HG03060 (cell line): ENCODE measurements around the gene SARNP.
"Not testable (repeated sequence)": the region's sequence is repeated elsewhere in the genome, so short reads cannot be mapped to it uniquely, and the experiment has no call there.

Source experiments
- ATAC-seq: cut with Tn5 transposase; IDR thresholded peaks from one replicate; pipeline ENCODE4 v1.9.1; 2021; ENCODE audit warnings: low read depth, moderate number of reproducible peaks; ENCODE audit not compliant: unreplicated experiment

Gene SARNP

DNA sequence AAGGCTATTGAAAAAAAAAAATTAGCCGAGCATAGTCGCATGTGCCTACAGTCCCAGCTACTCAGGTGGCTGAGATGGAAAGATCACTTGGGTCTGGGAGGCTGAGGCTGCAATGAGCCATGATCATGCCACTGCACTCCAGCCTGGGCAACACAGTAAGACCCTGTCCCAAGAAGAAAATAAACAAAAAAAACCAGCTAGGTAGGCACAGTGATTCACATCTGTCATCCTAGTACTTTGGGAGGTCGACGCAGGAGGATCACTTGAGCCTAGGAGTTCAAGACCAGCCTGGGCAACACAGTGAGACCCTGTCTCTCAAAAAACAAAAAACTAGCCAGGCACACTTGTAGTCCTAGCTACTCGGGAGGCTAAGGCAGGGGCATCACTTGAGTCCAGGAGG is 8.2 kb downstream of the SARNP start:
- no peak for ATAC-seq

DNA sequence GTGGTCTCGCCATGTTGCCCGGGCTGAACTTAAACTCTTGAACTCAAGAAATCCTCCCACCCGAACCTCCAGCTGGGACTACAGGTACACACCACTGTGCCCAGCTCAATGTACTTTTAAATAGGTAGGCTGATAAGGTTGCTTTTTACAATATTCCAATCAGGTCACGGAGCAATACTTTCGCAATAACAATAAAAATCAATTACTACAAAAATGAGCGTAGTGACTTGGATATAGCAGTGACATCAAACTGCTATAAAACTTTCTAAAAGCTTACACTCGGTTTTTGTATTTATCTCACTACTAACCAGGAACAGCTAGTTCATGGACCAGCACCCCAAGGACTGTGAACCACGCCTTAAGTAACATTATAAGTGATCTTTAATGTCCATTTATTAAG is 10.5 kb downstream of the SARNP start:
- ATAC-seq = no peak

DNA sequence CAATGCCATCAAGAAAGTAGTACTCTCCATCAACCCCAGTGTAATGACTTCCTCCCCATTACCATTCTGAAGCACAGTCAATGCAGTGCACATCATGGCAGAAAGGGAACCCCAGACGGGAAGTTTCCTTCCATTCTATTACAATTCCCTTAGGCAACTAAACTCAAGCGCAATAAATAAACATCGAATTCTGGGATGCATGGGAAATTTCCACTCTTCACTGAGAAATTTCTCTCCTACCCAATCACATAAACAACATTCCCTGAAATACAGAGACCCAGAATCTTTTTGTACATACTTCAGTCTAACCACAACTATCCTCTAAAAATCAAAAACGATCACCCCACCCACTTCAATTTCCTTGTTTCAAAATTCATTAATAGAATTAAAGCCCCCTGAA is 20.0 kb downstream of the SARNP start:
- no peak for ATAC-seq

- no peak for ATAC-seq
Measured at GRCh38 chr12:55797068-55797467, 20.5 kb downstream of the SARNP start.

DNA sequence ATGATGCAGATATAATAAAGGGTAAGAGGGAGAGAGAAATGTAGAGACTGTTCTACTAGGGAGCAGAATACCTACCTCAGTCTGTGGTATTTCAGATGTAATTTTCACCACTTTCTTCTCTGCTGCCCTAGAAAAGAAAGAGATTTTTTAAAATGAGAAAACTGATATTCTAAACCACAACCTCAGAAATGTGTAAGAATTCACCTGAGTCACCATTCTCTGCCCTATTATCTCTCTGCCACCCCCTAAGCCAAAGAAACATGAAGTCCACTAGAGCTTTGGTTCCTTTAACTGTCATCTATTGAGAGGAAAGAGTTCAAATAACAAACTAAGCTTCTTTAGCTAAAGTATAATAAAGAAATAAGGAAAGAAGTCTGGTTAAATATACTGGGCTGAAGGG is 21.6 kb downstream of the SARNP start:
- ATAC-seq = no peak

DNA sequence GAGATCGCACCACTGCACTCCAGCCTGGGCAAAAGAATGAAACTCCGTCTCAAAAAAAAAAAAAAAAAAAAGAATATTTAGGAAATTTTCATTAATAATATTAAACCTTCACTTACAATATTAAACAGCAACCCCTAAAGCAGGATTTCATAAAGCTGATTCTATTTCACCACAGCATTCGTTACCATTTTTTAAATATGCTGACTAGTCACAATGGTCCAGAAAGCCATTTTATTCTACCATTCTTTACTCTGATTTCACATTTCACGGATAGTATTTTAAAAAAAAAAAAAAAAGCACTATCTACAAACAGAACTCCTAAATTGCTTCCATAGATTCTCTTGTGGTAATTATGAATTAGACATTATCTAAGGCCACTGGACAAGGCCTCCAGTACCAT is 27.6 kb downstream of the SARNP start:
- ATAC-seq = no peak

- no peak for ATAC-seq
Measured at GRCh38 chr12:55789171-55789570, 28.4 kb downstream of the SARNP start.

GRCh38 chr12:55788546-55788945 is 29.0 kb downstream of the SARNP start:
- ATAC-seq = no peak

- ATAC-seq = no peak
Measured at GRCh38 chr12:55780685-55781084, 36.8 kb downstream of the SARNP start.

DNA sequence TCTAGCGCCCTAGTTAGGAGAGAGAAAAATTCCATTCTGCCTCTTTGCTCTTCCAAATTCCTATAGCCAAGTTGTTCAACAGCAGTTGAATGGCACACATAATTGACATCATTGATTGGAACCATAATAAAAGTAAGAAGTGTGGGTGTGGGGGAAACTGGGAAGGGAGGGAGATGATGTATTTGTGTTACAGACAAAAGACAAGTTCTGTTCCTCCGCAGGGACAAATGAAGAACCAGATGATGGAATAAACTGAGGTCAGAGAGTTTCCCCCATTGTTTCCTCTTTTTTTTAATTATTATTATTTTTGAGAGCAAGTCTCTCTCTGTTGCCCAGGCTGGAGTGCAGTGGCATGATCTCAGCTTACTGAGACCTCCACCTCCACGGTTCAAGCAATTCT is 39.7 kb downstream of the SARNP start:
- ATAC-seq = no peak

GRCh38 chr12:55771736-55772135 is 45.8 kb downstream of the SARNP start:
- no peak for ATAC-seq

DNA sequence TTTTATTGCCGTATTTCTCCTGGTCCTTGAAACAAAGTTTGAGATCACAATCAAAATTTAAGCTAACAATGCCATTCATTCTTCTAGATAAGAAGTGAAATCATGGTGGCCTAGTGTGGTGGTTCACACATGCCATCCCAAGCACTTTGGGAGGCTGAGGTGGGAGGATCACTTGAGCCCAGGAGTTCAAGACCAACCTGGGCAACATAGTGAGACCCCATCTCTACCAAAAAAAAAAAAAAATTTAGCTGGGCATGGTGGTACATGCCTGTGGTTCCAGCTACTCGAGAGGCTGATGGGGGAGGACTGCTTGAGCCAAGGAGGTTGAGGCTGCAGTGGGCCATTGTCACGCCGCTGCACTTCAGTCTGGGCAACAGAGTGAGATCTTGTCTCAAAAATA is 50.4 kb downstream of the SARNP start:
- ATAC-seq = no peak

DNA sequence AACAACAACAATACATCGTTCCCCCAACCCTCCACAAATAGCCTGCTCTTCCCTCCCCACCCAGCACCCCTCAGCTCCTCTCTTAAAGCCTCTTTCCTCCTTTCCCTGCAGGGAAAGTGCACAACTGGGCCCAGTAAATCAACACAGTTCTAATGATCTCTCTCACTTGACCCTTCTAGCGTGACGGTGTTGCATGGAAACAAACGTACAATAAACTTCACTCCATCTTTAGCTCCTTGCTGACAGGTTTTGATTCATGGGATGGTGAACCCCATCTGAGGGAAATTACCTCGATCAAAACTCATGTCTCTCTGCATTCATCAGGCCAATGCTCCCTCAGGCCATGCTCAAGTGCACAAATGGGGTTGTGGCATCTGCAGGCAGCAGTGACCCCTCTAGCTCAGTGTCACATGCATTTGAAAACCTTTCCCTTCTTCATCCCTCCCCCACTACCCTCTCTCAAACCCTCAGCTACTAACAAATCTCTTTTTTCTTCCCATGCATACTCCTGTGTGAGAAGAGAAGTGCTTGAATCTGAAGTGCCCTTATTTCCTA is 51.7 kb downstream of the SARNP start:
- ATAC-seq = no peak

- ATAC-seq = no peak
Measured at GRCh38 chr12:55762646-55763045, 54.9 kb downstream of the SARNP start.

- no peak for ATAC-seq
Measured at GRCh38 chr12:55760663-55761062, 56.9 kb downstream of the SARNP start.

- ATAC-seq = not testable (repeated sequence)
Measured at GRCh38 chr12:55758575-55758974, 58.9 kb downstream of the SARNP start.

GRCh38 chr12:55757701-55758100 is 59.8 kb downstream of the SARNP start:
- no peak for ATAC-seq

DNA sequence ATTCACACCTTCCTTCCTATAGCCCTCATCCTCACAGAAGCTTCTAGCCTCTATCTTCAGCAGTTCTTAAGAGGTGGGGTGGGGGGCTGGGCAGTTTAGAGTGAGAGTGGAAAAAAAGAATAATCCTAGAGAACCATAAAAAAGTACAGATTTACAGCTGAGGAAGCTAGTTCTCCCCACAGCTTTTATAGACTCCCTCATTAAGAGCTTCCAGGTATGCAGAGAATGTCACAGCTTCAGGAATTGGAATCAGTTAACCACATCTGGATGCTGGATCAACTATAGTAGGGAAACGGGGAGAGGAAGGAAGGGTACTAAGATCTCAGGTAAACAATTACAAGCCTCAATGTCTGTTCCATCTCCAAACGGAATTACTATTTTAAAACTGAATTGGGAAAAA is 62.3 kb downstream of the SARNP start:
- ATAC-seq = no peak

DNA sequence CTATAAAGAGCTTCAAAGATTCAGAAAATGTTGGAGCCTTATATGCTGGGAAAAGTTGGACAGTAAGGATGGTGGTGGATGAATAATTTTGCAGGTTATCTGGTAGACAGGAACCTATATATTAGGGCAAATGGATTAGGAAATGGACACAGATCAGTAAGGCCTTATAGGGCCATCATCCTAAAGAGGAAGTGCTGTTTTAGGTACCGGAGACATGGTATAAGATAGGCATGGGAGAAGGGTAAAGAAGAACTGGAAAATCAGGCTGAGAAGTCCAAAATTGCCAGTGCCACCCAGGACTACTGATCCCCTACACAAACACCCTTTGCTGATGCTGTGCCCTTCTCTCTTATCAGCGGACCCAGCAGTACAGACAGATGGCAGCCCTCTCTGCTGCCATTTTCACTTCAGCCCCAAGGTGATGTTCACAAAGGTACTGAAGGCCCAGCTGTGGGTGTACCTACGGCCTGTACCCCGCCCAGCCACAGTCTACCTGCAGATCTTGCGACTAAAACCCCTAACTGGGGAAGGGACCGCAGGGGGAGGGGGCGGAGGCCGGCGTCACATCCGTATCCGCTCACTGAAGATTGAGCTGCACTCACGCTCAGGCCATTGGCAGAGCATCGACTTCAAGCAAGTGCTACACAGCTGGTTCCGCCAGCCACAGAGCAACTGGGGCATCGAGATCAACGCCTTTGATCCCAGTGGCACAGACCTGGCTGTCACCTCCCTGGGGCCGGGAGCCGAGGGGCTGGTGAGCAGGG is 69.1 kb downstream of the SARNP start:
- ATAC-seq = no peak

- ATAC-seq = no peak
Measured at GRCh38 chr12:55746913-55747231, 70.7 kb downstream of the SARNP start.

- no peak for ATAC-seq
Measured at GRCh38 chr12:55746174-55746912, 71.2 kb downstream of the SARNP start.
